ENCODE measurements around the gene ST8SIA5.

DNA sequence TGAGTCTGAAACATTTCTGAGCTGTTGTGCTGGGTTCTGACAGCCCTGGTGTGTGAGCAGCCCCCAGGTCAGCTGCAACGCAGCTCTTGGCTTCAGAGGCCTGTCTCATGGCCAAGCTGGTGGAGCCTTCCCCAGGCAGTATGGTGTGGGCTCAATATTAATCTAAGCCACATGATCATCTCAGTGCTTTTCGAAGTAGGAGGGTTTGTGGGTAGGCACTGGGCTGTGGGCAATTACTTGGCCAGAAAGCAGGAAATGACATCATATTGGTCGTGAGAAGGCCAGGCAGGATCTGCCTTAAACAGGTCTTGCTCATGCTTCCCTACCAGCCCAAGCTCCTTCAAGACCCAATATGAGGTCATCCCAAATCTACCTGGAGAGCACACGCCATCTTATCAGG is 126.7 kb downstream of the ST8SIA5 start:
- TF ChIP-seq POLR2AphosphoS5 (IDR thresholded peaks at IDR 0.05) (no peak), TAF1 (IDR thresholded peaks at IDR 0.05; ENCODE audit: low read depth) (no peak), EZH2 (IDR thresholded peaks at IDR 0.05; ENCODE audit: borderline replicate concordance, insufficient read depth, low read length, poor library complexity, severe bottlenecking) (no peak), SMC3 (conservative IDR thresholded peaks at IDR 0.05; ENCODE audit: poor library complexity) (no peak), EP300 (conservative IDR thresholded peaks at IDR 0.05; ENCODE audit: poor library complexity, severe bottlenecking) (no peak), MXI1 (conservative IDR thresholded peaks at IDR 0.05; ENCODE audit: poor library complexity, severe bottlenecking) (no peak)
- TF ChIP-seq, protein P1, sequence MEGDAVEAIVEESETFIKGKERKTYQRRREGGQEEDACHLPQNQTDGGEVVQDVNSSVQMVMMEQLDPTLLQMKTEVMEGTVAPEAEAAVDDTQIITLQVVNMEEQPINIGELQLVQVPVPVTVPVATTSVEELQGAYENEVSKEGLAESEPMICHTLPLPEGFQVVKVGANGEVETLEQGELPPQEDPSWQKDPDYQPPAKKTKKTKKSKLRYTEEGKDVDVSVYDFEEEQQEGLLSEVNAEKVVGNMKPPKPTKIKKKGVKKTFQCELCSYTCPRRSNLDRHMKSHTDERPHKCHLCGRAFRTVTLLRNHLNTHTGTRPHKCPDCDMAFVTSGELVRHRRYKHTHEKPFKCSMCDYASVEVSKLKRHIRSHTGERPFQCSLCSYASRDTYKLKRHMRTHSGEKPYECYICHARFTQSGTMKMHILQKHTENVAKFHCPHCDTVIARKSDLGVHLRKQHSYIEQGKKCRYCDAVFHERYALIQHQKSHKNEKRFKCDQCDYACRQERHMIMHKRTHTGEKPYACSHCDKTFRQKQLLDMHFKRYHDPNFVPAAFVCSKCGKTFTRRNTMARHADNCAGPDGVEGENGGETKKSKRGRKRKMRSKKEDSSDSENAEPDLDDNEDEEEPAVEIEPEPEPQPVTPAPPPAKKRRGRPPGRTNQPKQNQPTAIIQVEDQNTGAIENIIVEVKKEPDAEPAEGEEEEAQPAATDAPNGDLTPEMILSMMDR (IDR thresholded peaks at IDR 0.05; ENCODE audit: poor library complexity, severe bottlenecking) = no peak
- TF ChIP-seq, protein P2, sequence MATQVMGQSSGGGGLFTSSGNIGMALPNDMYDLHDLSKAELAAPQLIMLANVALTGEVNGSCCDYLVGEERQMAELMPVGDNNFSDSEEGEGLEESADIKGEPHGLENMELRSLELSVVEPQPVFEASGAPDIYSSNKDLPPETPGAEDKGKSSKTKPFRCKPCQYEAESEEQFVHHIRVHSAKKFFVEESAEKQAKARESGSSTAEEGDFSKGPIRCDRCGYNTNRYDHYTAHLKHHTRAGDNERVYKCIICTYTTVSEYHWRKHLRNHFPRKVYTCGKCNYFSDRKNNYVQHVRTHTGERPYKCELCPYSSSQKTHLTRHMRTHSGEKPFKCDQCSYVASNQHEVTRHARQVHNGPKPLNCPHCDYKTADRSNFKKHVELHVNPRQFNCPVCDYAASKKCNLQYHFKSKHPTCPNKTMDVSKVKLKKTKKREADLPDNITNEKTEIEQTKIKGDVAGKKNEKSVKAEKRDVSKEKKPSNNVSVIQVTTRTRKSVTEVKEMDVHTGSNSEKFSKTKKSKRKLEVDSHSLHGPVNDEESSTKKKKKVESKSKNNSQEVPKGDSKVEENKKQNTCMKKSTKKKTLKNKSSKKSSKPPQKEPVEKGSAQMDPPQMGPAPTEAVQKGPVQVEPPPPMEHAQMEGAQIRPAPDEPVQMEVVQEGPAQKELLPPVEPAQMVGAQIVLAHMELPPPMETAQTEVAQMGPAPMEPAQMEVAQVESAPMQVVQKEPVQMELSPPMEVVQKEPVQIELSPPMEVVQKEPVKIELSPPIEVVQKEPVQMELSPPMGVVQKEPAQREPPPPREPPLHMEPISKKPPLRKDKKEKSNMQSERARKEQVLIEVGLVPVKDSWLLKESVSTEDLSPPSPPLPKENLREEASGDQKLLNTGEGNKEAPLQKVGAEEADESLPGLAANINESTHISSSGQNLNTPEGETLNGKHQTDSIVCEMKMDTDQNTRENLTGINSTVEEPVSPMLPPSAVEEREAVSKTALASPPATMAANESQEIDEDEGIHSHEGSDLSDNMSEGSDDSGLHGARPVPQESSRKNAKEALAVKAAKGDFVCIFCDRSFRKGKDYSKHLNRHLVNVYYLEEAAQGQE (IDR thresholded peaks at IDR 0.05; ENCODE audit: borderline replicate concordance) = no peak

Measured in neural cell (in vitro differentiated cells).